PC-9 (cell line): Measurements from ENCODE around the gene BCAS3. TPM values are rescaled to one million over a fixed set of nuclear protein-coding genes. Genes with fewer than 3 reads are reported as not detected.

Experiments
- BruUV-seq: library from RNA; stranded (reverse); fragments of 400-500 nt; replicated peaks from 2 replicates; lab custom pipeline; 2021; lab: Mats Ljungman, UMichigan
- CTCF ChIA-PET: fragments of 300-600 bp; sonication (Branson Sonifier 250); formaldehyde crosslinking; loops from one replicate; lab custom pipeline; 2022; ENCODE audit warnings: antibody characterized with exemption; lab: Charles Lee
- POLR2A ChIA-PET: fragments of 300-600 bp; sonication (Branson Sonifier 250); formaldehyde crosslinking; loops from one replicate; lab custom pipeline; 2022; ENCODE audit warnings: antibody characterized with exemption; ENCODE audit not compliant: unreplicated experiment; lab: Charles Lee
- DNase-seq, 2 experiments: peaks; one replicate each; pipeline versions ENCODE4 v3.0.0 to v3.0.0-alpha.2; 2015 to 2022; ENCODE audit warnings: mixed read lengths in 1 of 2
- H2AFZ ChIP-seq: fragments of 200-600 bp; sonication (generic); 2 replicates; pipeline ENCODE4 v1.8.1; 2017; ENCODE audit warnings: antibody characterized with exemption
- H3F3A ChIP-seq: fragments of 200-600 bp; sonication (generic); 2 replicates; pipeline ENCODE4 v1.8.1; 2017; ENCODE audit warnings: antibody characterized with exemption, mild to moderate bottlenecking, low read depth; ENCODE audit not compliant: insufficient read depth
- H3K27ac ChIP-seq: fragments of 200-600 bp; sonication (generic); 2 replicates; pipeline ENCODE4 v1.6.1; 2016; ENCODE audit warnings: mixed run types
- H3K27me3 ChIP-seq: fragments of 200-600 bp; sonication (generic); 2 replicates; pipeline ENCODE4 v1.6.1; 2016; ENCODE audit warnings: low read depth, mixed run types; ENCODE audit not compliant: insufficient read depth
- H3K36me3 ChIP-seq: fragments of 200-600 bp; sonication (generic); 2 replicates; pipeline ENCODE4 v1.6.1; 2016; ENCODE audit warnings: low read depth, mixed run types
- H3K4me1 ChIP-seq: fragments of 200-600 bp; sonication (generic); replicated peaks from 2 replicates; pipeline ENCODE4 v1.6.1; 2016; ENCODE audit warnings: mixed run types; ENCODE audit not compliant: insufficient read depth
- H3K4me2 ChIP-seq: fragments of 200-600 bp; sonication (generic); 2 replicates; pipeline ENCODE4 v1.6.1; 2017; ENCODE audit warnings: mixed run types
- H3K4me3 ChIP-seq: fragments of 200-600 bp; sonication (generic); 2 replicates; pipeline ENCODE4 v1.6.1; 2016; ENCODE audit warnings: mixed run types
- H3K79me2 ChIP-seq: fragments of 200-600 bp; sonication (generic); 2 replicates; pipeline ENCODE4 v1.6.1; 2017; ENCODE audit warnings: low read depth, mixed run types
- H3K9me2 ChIP-seq: fragments of 200-600 bp; sonication (generic); 2 replicates; pipeline ENCODE4 v1.8.1; 2017; ENCODE audit warnings: mild to moderate bottlenecking; ENCODE audit not compliant: insufficient read depth
- H3K9me3 ChIP-seq: fragments of 200-600 bp; sonication (generic); 2 replicates; pipeline ENCODE4 v1.8.1; 2016; ENCODE audit warnings: low read depth; ENCODE audit not compliant: insufficient read depth
- H4K20me1 ChIP-seq: fragments of 200-600 bp; sonication (generic); 2 replicates; pipeline ENCODE4 v1.8.1; 2017; ENCODE audit not compliant: insufficient read depth
- CTCF ChIP-seq: fragments of 200-600 bp; sonication (generic); conservative IDR thresholded peaks from 2 replicates; pipeline ENCODE4 v1.6.1; 2017; ENCODE audit warnings: mixed run types, antibody characterized with exemption, mild to moderate bottlenecking, moderate library complexity
- EZH2 ChIP-seq: fragments of 200-600 bp; sonication (generic); IDR thresholded peaks from 2 replicates; pipeline ENCODE4 v1.8.0; 2017; ENCODE audit warnings: antibody characterized with exemption, low read depth
- intact Hi-C: fragments of 100-400 bp; cut with micrococcal nuclease; formaldehyde crosslinking; loops from one replicate; pipeline ENCODE4 v1.10.0; 2022; ENCODE audit not compliant: unreplicated experiment
- total RNA-seq: library from RNA; stranded (reverse); gene quantifications from 2 replicates; pipeline ENCODE4 v1.2.3, GENCODE V29; 2021

BCAS3 gene
- total RNA-seq, 1 experiment from 2014 or later, result 26.0 TPM

GRCh38 chr17:60750640-60751039, 73.0 kb downstream of the BCAS3 start:
- no peaks in the 10 kb centered on the region for H3K36me3 ChIP-seq
- H3K9me3 ChIP-seq, result no peaks in the 10 kb centered on the region
- H3K27ac ChIP-seq, result no peak overlapping the region
- intact Hi-C loops, result no loop called here
- no peaks in the 10 kb centered on the region; the same call in 1 of the 2 replicates for H3F3A ChIP-seq
- H3K9me2 ChIP-seq, result 0 out of 2 replicates have a peak, but pooled peaks cover 8% of the 10 kb centered on the region
- no peak for DNase-seq
- no TSS peak for BruUV-seq
- H3K79me2 ChIP-seq, result no peaks in the 10 kb centered on the region
- no peak overlapping the region for H2AFZ ChIP-seq
- TF ChIP-seq EZH2 (no peak), CTCF (no peak)
- H3K4me1 ChIP-seq, result no peaks in the 10 kb centered on the region
- ChIA-PET POLR2A (no interaction called here), CTCF (no interaction called here)
- H3K4me2 ChIP-seq, result no peak overlapping the region
- no peak overlapping the region for H3K4me3 ChIP-seq
- H4K20me1 ChIP-seq, result no peaks in the 10 kb centered on the region
- H3K27me3 ChIP-seq, result no peaks in the 10 kb centered on the region

- Histone ChIP-seq H3K36me3 (no peaks in the 10 kb centered on the region), H3K4me3 (no peak overlapping the region), H3K9me2 (0 out of 2 replicates have a peak, but pooled peaks cover 8% of the 10 kb centered on the region), H3K4me2 (no peak overlapping the region), H3K27me3 (no peaks in the 10 kb centered on the region), H4K20me1 (no peaks in the 10 kb centered on the region), H2AFZ (no peak overlapping the region), H3K27ac (no peak overlapping the region), H3K4me1 (no peaks in the 10 kb centered on the region), H3F3A (no peaks in the 10 kb centered on the region; the same call in 1 of the 2 replicates), H3K79me2 (no peaks in the 10 kb centered on the region), H3K9me3 (no peaks in the 10 kb centered on the region)
- ChIA-PET CTCF (no interaction called here), POLR2A (no interaction called here)
- intact Hi-C loops, result no loop called here
- no peak for DNase-seq
- BruUV-seq, result no TSS peak
- no peak for TF ChIP-seq EZH2
- TF ChIP-seq CTCF, result no peak
Measured at GRCh38 chr17:60751884-60752283, 74.2 kb downstream of the BCAS3 start.

- Histone ChIP-seq H3K27me3 (no peaks in the 10 kb centered on the region), H3K9me3 (no peaks in the 10 kb centered on the region), H3K4me3 (no peak overlapping the region), H3K27ac (no peak overlapping the region), H3K9me2 (0 out of 2 replicates have a peak, but pooled peaks cover 8% of the 10 kb centered on the region), H3K4me2 (no peak overlapping the region), H4K20me1 (no peaks in the 10 kb centered on the region), H3K79me2 (no peaks in the 10 kb centered on the region), H3K4me1 (no peaks in the 10 kb centered on the region), H2AFZ (no peak overlapping the region), H3F3A (no peaks in the 10 kb centered on the region; the same call in 1 of the 2 replicates), H3K36me3 (no peaks in the 10 kb centered on the region)
- CTCF ChIA-PET, result no interaction called here
- no peak for DNase-seq
- no peak for TF ChIP-seq EZH2
- TF ChIP-seq CTCF, result no peak
- intact Hi-C loops, result no loop called here
- no TSS peak for BruUV-seq
- POLR2A ChIA-PET, result no interaction called here
Measured at GRCh38 chr17:60752873-60753577, 75.4 kb downstream of the BCAS3 start.
